Uterus (tissue), 4 donors: ENCODE data around the gene LSM4. TPM values are rescaled to one million over a fixed set of nuclear protein-coding genes. Genes with fewer than 3 reads are reported as not detected.
A peak's percentile ranks its signal among the peaks of the same experiment; 100 is the strongest.

Source experiments
- DNase-seq, 2 donors: peaks; one replicate each; pipeline ENCODE4 v3.0.0-alpha.2; 2019 to 2020
- H3K27ac ChIP-seq, 2 donors: fragments of 200-600 bp; sonication (generic); 1 replicate in 1 of 2; 2 replicates in 1 of 2; pipeline ENCODE4 v1.5.1; 2016 to 2018
- H3K27me3 ChIP-seq, 2 donors: fragments of 200-600 bp; sonication (generic); one replicate each; pipeline ENCODE4 v1.5.1; 2018 to 2019; ENCODE audit warnings: control low read depth in 1 of 2
- H3K36me3 ChIP-seq, 2 donors: fragments of 200-600 bp; sonication (generic); one replicate each; pipeline ENCODE4 v1.5.1; 2019; ENCODE audit warnings: control low read depth in 1 of 2
- H3K4me1 ChIP-seq, 2 donors: fragments of 200-600 bp; sonication (generic); one replicate each; pipeline ENCODE4 v1.5.1; 2018 to 2019; ENCODE audit warnings: control low read depth in 1 of 2
- H3K4me3 ChIP-seq, 2 donors: fragments of 200-600 bp; sonication (generic); 1 replicate in 1 of 2; 2 replicates in 1 of 2; pipeline ENCODE4 v1.5.1; 2018 to 2019; ENCODE audit warnings: mild to moderate bottlenecking in 1 of 2
- H3K9me3 ChIP-seq, 2 donors: fragments of 200-600 bp; sonication (generic); one replicate each; pipeline ENCODE4 v1.5.1; 2019; ENCODE audit warnings: control low read depth in 1 of 2
- CTCF ChIP-seq, 4 experiments: fragments of 200-600 bp in 2 of 4; fragments of 450-650 bp in 2 of 4; sonication (generic) in 2 of 4; IDR thresholded peaks; one replicate each; pipeline ENCODE4 v1.5.1; 2016 to 2019; ENCODE audit warnings: antibody characterized with exemption in 4 of 4, mild to moderate bottlenecking in 2 of 4, moderate library complexity in 1 of 4
- POLR2A ChIP-seq, 2 donors: fragments of 450-650 bp; IDR thresholded peaks; one replicate each; pipeline ENCODE4 v1.6.1; 2016; ENCODE audit warnings: antibody characterized with exemption in 2 of 2, mild to moderate bottlenecking in 1 of 2, moderate library complexity in 1 of 2
- intact Hi-C: fragments of 100-400 bp; cut with DNase I; formaldehyde crosslinking; loops from one replicate; pipeline ENCODE4 v1.15.1; 2023; ENCODE audit warnings: low total_unique reads
- total RNA-seq, 4 donors: library from RNA; depleted of rRNA in 3 of 4; stranded (reverse); fragments of >200 nt in 3 of 4; gene quantifications; one replicate each; pipeline versions ENCODE4 v1.1.0 to v1.2.4, GENCODE V29; 2014 to 2023
- donor health status: DM: yes; HTN: yes; CAD: no.

Gene LSM4
- total RNA-seq, 4 donors from 2014 or later = 8.8 to 120 (median 64.2) TPM

GRCh38 chr19:18278521-18279265 is 44.2 kb downstream of the LSM4 start:
- no peaks in the 10 kb centered on the region for H3K36me3 ChIP-seq
- peaks cover 14 to 26% of the 10 kb centered on the region in 2 donors for H3K4me1 ChIP-seq
- intact Hi-C loops = loop anchor here (5.0 kb wide), 1 partner anchor 44 kb away; the partner anchor contains the start of gene LSM4
- TF ChIP-seq POLR2A (IDR thresholded peaks at IDR 0.05) (no peak), CTCF (IDR thresholded peaks at IDR 0.05) (no peak)
- peak overlapping the region; percentile 95 to 100 for H3K27ac ChIP-seq
- peak overlapping the region; percentile 65 to 78 for H3K4me3 ChIP-seq
- DNase-seq = no peak
- no peaks in the 10 kb centered on the region for H3K27me3 ChIP-seq
- no peaks in the 10 kb centered on the region for H3K9me3 ChIP-seq

GRCh38 chr19:18274781-18275356 is 48.0 kb downstream of the LSM4 start:
- Histone ChIP-seq H3K27ac (peak overlapping the region; percentile 84 to 92), H3K4me1 (peaks cover 14 to 26% of the 10 kb centered on the region in 2 donors), H3K36me3 (no peaks in the 10 kb centered on the region), H3K4me3 (peak overlapping the region in 1 of 2 donors; percentile 0), H3K27me3 (no peaks in the 10 kb centered on the region), H3K9me3 (no peaks in the 10 kb centered on the region)
- intact Hi-C loops = loop anchor here (5.0 kb wide), 1 partner anchor 47 kb away; the partner anchor contains the start of gene LSM4
- DNase-seq = peak; percentile 89 to 95
- TF ChIP-seq POLR2A (IDR thresholded peaks at IDR 0.05) = no peak
- peak in 2 of 4 experiments; percentile 14 to 25 for TF ChIP-seq CTCF (IDR thresholded peaks at IDR 0.05)

- Histone ChIP-seq H3K27me3 (no peaks in the 10 kb centered on the region), H3K4me1 (peaks cover 14 to 26% of the 10 kb centered on the region in 2 donors), H3K4me3 (peak within 1 kb of the TSS in 1 of 2 donors; percentile 0), H3K27ac (peak within 1 kb of the TSS; percentile 84 to 92), H3K9me3 (no peaks in the 10 kb centered on the region), H3K36me3 (no peaks in the 10 kb centered on the region)
- DNase-seq = peak; percentile 57 to 58
- no peak for TF ChIP-seq POLR2A (IDR thresholded peaks at IDR 0.05)
- no peak for TF ChIP-seq CTCF (IDR thresholded peaks at IDR 0.05)
- intact Hi-C loops = no loop called here
Observed at GRCh38 chr19:18274219-18274780, 48.6 kb downstream of the LSM4 start, which contains the start of gene IQCN. Gene IQCN, minus strand, starts transcription at chr19:18274452. Its CDS starts 4,974 bp downstream, at chr19:18269478.

GRCh38 chr19:18273561-18274218 is 49.2 kb downstream of the LSM4 start:
- Histone ChIP-seq H3K27me3 (no peaks in the 10 kb centered on the region), H3K9me3 (no peaks in the 10 kb centered on the region), H3K36me3 (no peaks in the 10 kb centered on the region), H3K4me1 (peaks cover 14 to 23% of the 10 kb centered on the region in 2 donors), H3K27ac (peak overlapping the region; percentile 84 to 92), H3K4me3 (no peak overlapping the region)
- TF ChIP-seq CTCF (IDR thresholded peaks at IDR 0.05) = no peak
- no peak for TF ChIP-seq POLR2A (IDR thresholded peaks at IDR 0.05)
- no peak for DNase-seq
- intact Hi-C loops = no loop called here
